Erythroblast (primary cell): ENCODE data around the gene NF2.

Experiments
- GATA1 ChIP-seq: IDR thresholded peaks from 2 replicates; pipeline ENCODE4 v1.6.1; 2011; ENCODE audit warnings: low read depth, mild to moderate bottlenecking, control low read depth, low read length, moderate library complexity
- POLR2A ChIP-seq: IDR thresholded peaks from 2 replicates; pipeline ENCODE4 v1.6.1; 2011; ENCODE audit warnings: mild to moderate bottlenecking, low read length

- no peak for TF ChIP-seq POLR2A
- no peak for TF ChIP-seq GATA1
Measured at GRCh38 chr22:29695129-29695926, 91.9 kb downstream of the NF2 start.
